ENCODE measurements around the gene CD2BP2.

GRCh38 chr16:30342751-30343490 is 12.2 kb downstream of the CD2BP2 start:
- no peak for TF ChIP-seq CTCF (conservative IDR thresholded peaks at IDR 0.05; ENCODE audit: low read length)
- no peak for TF ChIP-seq EZH2phosphoT487 (IDR thresholded peaks at IDR 0.05; ENCODE audit: borderline replicate concordance)

All from Loucy (cell line).